CD4-positive, alpha-beta T cell treated with Interleukin-12 subunit alpha and Interleukin-12 subunit beta, for 1 hour (primary cell): Measurements from ENCODE around the gene DLG1.
"Not testable (repeated sequence)": the region's sequence is repeated elsewhere in the genome, so short reads cannot be mapped to it uniquely, and the experiment has no call there.

ENCODE experiments used
- DNase-seq: peaks from one replicate; pipeline ENCODE4 v3.0.0-alpha.2; 2020

The DLG1 gene

GRCh38 chr3:197283045-197283444 lies 15.4 kb downstream of the DLG1 start:
- DNase-seq = no peak

GRCh38 chr3:197281849-197282248 lies 16.6 kb downstream of the DLG1 start:
- DNase-seq = no peak

GRCh38 chr3:197280156-197280555 lies 18.3 kb downstream of the DLG1 start:
- DNase-seq = no peak

- DNase-seq = no peak
Observed at GRCh38 chr3:197278933-197279332, 19.5 kb downstream of the DLG1 start.

GRCh38 chr3:197276808-197277207 lies 21.6 kb downstream of the DLG1 start:
- DNase-seq = not testable (repeated sequence)

GRCh38 chr3:197270558-197271317 lies 27.7 kb downstream of the DLG1 start:
- DNase-seq = no peak

GRCh38 chr3:197269024-197269423 lies 29.4 kb downstream of the DLG1 start:
- no peak for DNase-seq

- DNase-seq = no peak
Observed at GRCh38 chr3:197268294-197268693, 30.1 kb downstream of the DLG1 start.

GRCh38 chr3:197266331-197266730 lies 32.1 kb downstream of the DLG1 start:
- DNase-seq = no peak

GRCh38 chr3:197262709-197263108 lies 35.7 kb downstream of the DLG1 start:
- no peak for DNase-seq

GRCh38 chr3:197261164-197261509 lies 37.3 kb downstream of the DLG1 start:
- no peak for DNase-seq

- no peak for DNase-seq
Observed at GRCh38 chr3:197260491-197261163, 37.8 kb downstream of the DLG1 start.

- DNase-seq = no peak
Observed at GRCh38 chr3:197259096-197259495, 39.3 kb downstream of the DLG1 start.

- DNase-seq = no peak
Observed at GRCh38 chr3:197258168-197258755, 40.1 kb downstream of the DLG1 start.

GRCh38 chr3:197257711-197258110 lies 40.7 kb downstream of the DLG1 start:
- no peak for DNase-seq

GRCh38 chr3:197256836-197257444 lies 41.5 kb downstream of the DLG1 start:
- peak; percentile 63 for DNase-seq

- no peak for DNase-seq
Observed at GRCh38 chr3:197256104-197256503, 42.3 kb downstream of the DLG1 start.

- DNase-seq = no peak
Observed at GRCh38 chr3:197253238-197253947, 45.0 kb downstream of the DLG1 start.

GRCh38 chr3:197249542-197249941 lies 48.9 kb downstream of the DLG1 start:
- no peak for DNase-seq

- no peak for DNase-seq
Observed at GRCh38 chr3:197248341-197248740, 50.1 kb downstream of the DLG1 start.

GRCh38 chr3:197244751-197245150 lies 53.7 kb downstream of the DLG1 start:
- no peak for DNase-seq

- no peak for DNase-seq
Observed at GRCh38 chr3:197242784-197243432, 55.5 kb downstream of the DLG1 start.

GRCh38 chr3:197241173-197241572 lies 57.2 kb downstream of the DLG1 start:
- DNase-seq = no peak
